SK-N-MC (cell line): ENCODE data around the gene LOXL3.

Experiments
- EZH2 ChIP-seq: fragments of 200-600 bp; sonication (generic); IDR thresholded peaks from one replicate; pipeline ENCODE4 v1.6.1; 2017; ENCODE audit warnings: antibody characterized with exemption
- FOXP2 ChIP-seq: optimal IDR thresholded peaks from 2 replicates; pipeline ENCODE3; 2011; ENCODE audit warnings: mild to moderate bottlenecking, moderate library complexity; ENCODE audit not compliant: insufficient read depth; ENCODE audit errors: extremely low read length, control extremely low read depth
- POLR2AphosphoS5 ChIP-seq: IDR thresholded peaks from 2 replicates; pipeline ENCODE4 v1.6.1; 2012; ENCODE audit warnings: mild to moderate bottlenecking, low read depth, low read length, borderline replicate concordance

- TF ChIP-seq EZH2 = no peak
- TF ChIP-seq POLR2AphosphoS5 = no peak
- no peak for TF ChIP-seq FOXP2
These were observed 4.6 kb downstream of the LOXL3 start for GRCh38 chr2:74548900-74549826.
